Naive thymus-derived CD4-positive, alpha-beta T cell (primary cell): ENCODE measurements around the gene LBR. TPM values are rescaled to one million over a fixed set of nuclear protein-coding genes. Genes with fewer than 3 reads are reported as not detected.

ENCODE experiments used
- ATAC-seq: fragments of 150-1000 bp; cut with Tn5 transposase; 2 replicates; pipeline ENCODE4 v1.10.0; 2021; ENCODE audit warnings: mild to moderate bottlenecking, moderate library complexity
- CTCF ChIA-PET: fragments of 350-600 bp; sonication (Branson Sonifier 250); formaldehyde crosslinking; loops from one replicate; lab custom pipeline; 2021; ENCODE audit warnings: antibody characterized with exemption; lab: Charles Lee
- POLR2A ChIA-PET: fragments of 350-600 bp; sonication (Branson Sonifier 250); formaldehyde crosslinking; loops from one replicate; lab custom pipeline; 2021; ENCODE audit warnings: antibody characterized with exemption, inconsistent platforms; lab: Charles Lee
- DNase-seq, 9 donors: peaks; one replicate each; pipeline versions ENCODE4 v3.0.0 to v3.0.0-alpha.2; 2020 to 2022; ENCODE audit warnings: mixed read lengths in 1 of 9
- H3K27ac ChIP-seq: one replicate; pipeline ENCODE4 v1.7.0; 2013; ENCODE audit warnings: mild to moderate bottlenecking, low read depth, low read length, moderate library complexity
- H3K27me3 ChIP-seq, 2 donors: one replicate each; pipeline ENCODE4 v1.7.0; 2013; ENCODE audit warnings: low read length in 2 of 2, mild to moderate bottlenecking in 2 of 2, moderate library complexity in 2 of 2; ENCODE audit not compliant: control insufficient read depth in 2 of 2, insufficient read depth in 2 of 2
- H3K36me3 ChIP-seq, 3 experiments: 1 replicate in 2 of 3; 2 replicates in 1 of 3; pipeline ENCODE4 v1.7.0; 2013; ENCODE audit warnings: low read length in 3 of 3, mild to moderate bottlenecking in 3 of 3, moderate library complexity in 1 of 3; ENCODE audit not compliant: insufficient read depth in 3 of 3, control insufficient read depth in 2 of 3
- H3K4me1 ChIP-seq, 2 donors: one replicate each; pipeline ENCODE4 v1.7.0; 2013; ENCODE audit warnings: low read length in 2 of 2, mild to moderate bottlenecking in 2 of 2, moderate library complexity in 1 of 2; ENCODE audit not compliant: control insufficient read depth in 2 of 2, insufficient read depth in 2 of 2
- H3K4me3 ChIP-seq: 2 replicates; pipeline ENCODE4 v1.7.0; 2013; ENCODE audit warnings: mild to moderate bottlenecking, low read length
- H3K9me3 ChIP-seq, 3 experiments: 1 replicate in 2 of 3; 2 replicates in 1 of 3; pipeline ENCODE4 v1.7.0; 2013; ENCODE audit warnings: low read length in 3 of 3; ENCODE audit not compliant: control insufficient read depth in 2 of 3
- H3K27ac Mint-ChIP-seq, 9 donors: one replicate each; pipeline ENCODE4 v1.8.0; 2020 to 2022; ENCODE audit warnings: mixed read lengths in 9 of 9, mild to moderate bottlenecking in 8 of 9, moderate library complexity in 5 of 9, inconsistent platforms in 2 of 9
- H3K27me3 Mint-ChIP-seq, 5 donors: one replicate each; pipeline ENCODE4 v1.8.0; 2021 to 2022; ENCODE audit warnings: mixed read lengths in 5 of 5, mild to moderate bottlenecking in 1 of 5
- H3K36me3 Mint-ChIP-seq, 5 donors: one replicate each; pipeline ENCODE4 v1.8.0; 2020 to 2022; ENCODE audit warnings: mixed read lengths in 5 of 5, mild to moderate bottlenecking in 3 of 5, inconsistent platforms in 1 of 5
- H3K4me1 Mint-ChIP-seq, 7 donors: one replicate each; pipeline ENCODE4 v1.8.0; 2020 to 2022; ENCODE audit warnings: mixed read lengths in 7 of 7, mild to moderate bottlenecking in 3 of 7, inconsistent platforms in 1 of 7
- H3K4me3 Mint-ChIP-seq, 10 donors: one replicate each; pipeline ENCODE4 v1.8.0; 2020 to 2022; ENCODE audit warnings: mild to moderate bottlenecking in 10 of 10, mixed read lengths in 10 of 10, moderate library complexity in 6 of 10, inconsistent platforms in 2 of 10
- H3K9me3 Mint-ChIP-seq, 11 donors: one replicate each; pipeline ENCODE4 v1.8.0; 2020 to 2022; ENCODE audit warnings: mixed read lengths in 11 of 11, mild to moderate bottlenecking in 4 of 11, inconsistent platforms in 1 of 11, moderate library complexity in 1 of 11
- intact Hi-C, 2 donors: fragments of 100-400 bp; cut with micrococcal nuclease; formaldehyde crosslinking; loops; one replicate each; pipeline ENCODE4 v1.15.1; 2023
- polyA plus RNA-seq, 2 donors: library from polyadenylated mRNA; unstranded; fragments of 300-500 nt; fragmentation: Illumina TruSeq; gene quantifications; one replicate each; pipeline ENCODE4 v1.2.3, GENCODE V29; 2021
- total RNA-seq, 6 experiments: library from RNA in 5 of 6; stranded (reverse) in 5 of 6; gene quantifications; 1 replicate in 5 of 6; 2 replicates in 1 of 6; pipeline ENCODE4 v1.2.3 and lab custom pipeline; 2021 to 2026

Gene LBR
- total and polyA plus RNA-seq, 7 experiments from 2014 or later: 104 to 220 (median 128) TPM

- intact Hi-C loops: loop anchor here in 1 of 2 donors (10.0 kb wide), 1 partner anchor 184 kb away; the partner anchor contains the start of gene ENAH
- CTCF ChIA-PET: interaction anchor here (0.6 to 1.7 kb wide), 2 partner anchors 32 to 500 kb away, joined by 4 to 5 read pairs; no protein-coding TSS in a partner anchor
- Mint-ChIP-seq H3K27me3 (no peaks in the 10 kb centered on the region), H3K27ac (peak overlapping the region in 6 of 9 donors; percentile 4 to 76 (median 16)), H3K4me3 (peak overlapping the region in 2 of 10 donors; percentile 57 to 59), H3K36me3 (peaks cover 0 to 3% (median 0%) of the 10 kb centered on the region in 5 donors), H3K4me1 (peaks cover 33 to 67% (median 53%) of the 10 kb centered on the region in 7 donors), H3K9me3 (peaks cover 0 to 2% (median 0%) of the 10 kb centered on the region in 11 donors)
- Histone ChIP-seq H3K27ac (no peak overlapping the region), H3K27me3 (no peaks in the 10 kb centered on the region), H3K9me3 (no peaks in the 10 kb centered on the region), H3K36me3 (no peaks in the 10 kb centered on the region), H3K4me3 (no peak overlapping the region), H3K4me1 (peaks cover 34 to 41% of the 10 kb centered on the region in 2 donors)
- ATAC-seq (no peak), DNase-seq (peak in 1 of 9 donors; percentile 17)
- POLR2A ChIA-PET: interaction anchor here (0.5 to 4.2 kb wide), 6 partner anchors 25 to 650 kb away, joined by 3 to 131 read pairs (median 4); partner anchors contain the start of gene SRP9
Observed at GRCh38 chr1:225470211-225471108, 42.6 kb upstream of the LBR start.

- ChIA-PET POLR2A (interaction anchor here (1.0 to 4.2 kb wide), 10 partner anchors 8 to 594 kb away, joined by 4 to 131 read pairs (median 22); partner anchors contain the start of genes H3-3A, LBR, PYCR2 and SDE2), CTCF (interaction anchor here (0.6 to 2.9 kb wide), 6 partner anchors 9 to 404 kb away, joined by 3 to 14 read pairs (median 6); no protein-coding TSS in a partner anchor)
- no peaks in the 10 kb centered on the region for H3K36me3 ChIP-seq
- Mint-ChIP-seq H3K27ac (peak overlapping the region; percentile 89 to 98 (median 98)), H3K4me3 (peak overlapping the region; percentile 81 to 94 (median 92)), H3K27me3 (no peaks in the 10 kb centered on the region), H3K4me1 (peaks cover 34 to 61% (median 45%) of the 10 kb centered on the region in 7 donors), H3K36me3 (peaks cover 0 to under 1% (median 0%) of the 10 kb centered on the region in 5 donors), H3K9me3 (peaks cover 0 to 1% (median 0%) of the 10 kb centered on the region in 11 donors)
- H3K4me3 ChIP-seq: no peak overlapping the region
- H3K27me3 ChIP-seq: no peaks in the 10 kb centered on the region
- H3K27ac ChIP-seq: peak overlapping the region; percentile 85
- ATAC-seq (no peak), DNase-seq (no peak)
- intact Hi-C loops: loop anchor here in 1 of 2 donors (5.0 kb wide), 1 partner anchor 653 kb away; no protein-coding TSS in a partner anchor
- H3K9me3 ChIP-seq: no peaks in the 10 kb centered on the region
- H3K4me1 ChIP-seq: peaks cover 29 to 31% of the 10 kb centered on the region in 2 donors
Observed at GRCh38 chr1:225469051-225469450, 41.2 kb upstream of the LBR start.

- Mint-ChIP-seq H3K9me3 (peaks cover 0 to 1% (median 0%) of the 10 kb centered on the region in 11 donors), H3K27me3 (no peaks in the 10 kb centered on the region), H3K27ac (peak overlapping the region; percentile 89 to 98 (median 98)), H3K4me3 (peak overlapping the region; percentile 81 to 94 (median 92)), H3K36me3 (no peaks in the 10 kb centered on the region), H3K4me1 (peaks cover 33 to 62% (median 46%) of the 10 kb centered on the region in 7 donors)
- CTCF ChIA-PET: interaction anchor here (0.6 to 2.9 kb wide), 10 partner anchors 10 to 507 kb away, joined by 3 to 14 read pairs (median 4); partner anchors contain the start of gene SRP9
- peak overlapping the region; percentile 94 for H3K4me3 ChIP-seq
- H3K4me1 ChIP-seq: peaks cover 24 to 37% of the 10 kb centered on the region in 2 donors
- H3K9me3 ChIP-seq: no peaks in the 10 kb centered on the region
- no peaks in the 10 kb centered on the region for H3K36me3 ChIP-seq
- ATAC-seq (no peak), DNase-seq (peak in 3 of 9 donors; percentile 12 to 70 (median 18))
- POLR2A ChIA-PET: interaction anchor here (0.9 to 4.2 kb wide), 27 partner anchors 9 to 597 kb away, joined by 3 to 131 read pairs (median 5); partner anchors contain the start of genes H3-3A, LBR, PYCR2 and SDE2
- H3K27ac ChIP-seq: peak overlapping the region; percentile 85
- no peaks in the 10 kb centered on the region for H3K27me3 ChIP-seq
- intact Hi-C loops: loop anchor here in 1 of 2 donors (5.0 kb wide), 1 partner anchor 654 kb away; no protein-coding TSS in a partner anchor
Observed at GRCh38 chr1:225468270-225469020, 40.6 kb upstream of the LBR start.

- Mint-ChIP-seq H3K27me3 (no peaks in the 10 kb centered on the region), H3K9me3 (peaks cover 0 to 1% (median 0%) of the 10 kb centered on the region in 11 donors), H3K4me1 (peaks cover 33 to 65% (median 48%) of the 10 kb centered on the region in 7 donors), H3K36me3 (no peaks in the 10 kb centered on the region), H3K27ac (peak overlapping the region; percentile 89 to 98 (median 98)), H3K4me3 (peak overlapping the region; percentile 81 to 94 (median 92))
- CTCF ChIA-PET: interaction anchor here (0.7 to 2.9 kb wide), 12 partner anchors 11 to 958 kb away, joined by 3 to 14 read pairs (median 4); no protein-coding TSS in a partner anchor
- POLR2A ChIA-PET: interaction anchor here (0.6 to 4.2 kb wide), 31 partner anchors 10 to 977 kb away, joined by 3 to 131 read pairs (median 4); partner anchors contain the start of genes H3-3A, LBR, PYCR2 and SDE2
- H3K4me1 ChIP-seq: peaks cover 22 to 40% of the 10 kb centered on the region in 2 donors
- intact Hi-C loops: loop anchor here (1.0 to 5.0 kb wide), 12 partner anchors 8 to 719 kb away; partner anchors contain the start of genes LBR (in 2 of the 2), PYCR2 (in 2 of the 2), SDE2 (in 2 of the 2) and ACBD3 (in 1 of the 2)
- ATAC-seq: peak; percentile 91
- no peaks in the 10 kb centered on the region for H3K27me3 ChIP-seq
- H3K36me3 ChIP-seq: no peaks in the 10 kb centered on the region
- no peaks in the 10 kb centered on the region for H3K9me3 ChIP-seq
- H3K27ac ChIP-seq: peak overlapping the region; percentile 85
- H3K4me3 ChIP-seq: peak overlapping the region; percentile 94
- peak; percentile 57 to 85 (median 81) for DNase-seq
Observed at GRCh38 chr1:225467193-225468020, 39.6 kb upstream of the LBR start.

- Histone ChIP-seq H3K36me3 (no peaks in the 10 kb centered on the region), H3K4me3 (peak overlapping the region; percentile 94), H3K4me1 (peaks cover 22 to 46% of the 10 kb centered on the region in 2 donors), H3K9me3 (no peaks in the 10 kb centered on the region), H3K27me3 (no peaks in the 10 kb centered on the region), H3K27ac (peak overlapping the region; percentile 85)
- no peak for DNase-seq
- peaks cover 35 to 67% (median 48%) of the 10 kb centered on the region in 7 donors for H3K4me1 Mint-ChIP-seq
- H3K27ac Mint-ChIP-seq: peak overlapping the region; percentile 89 to 98 (median 98)
- no peak for ATAC-seq
- H3K4me3 Mint-ChIP-seq: peak overlapping the region; percentile 81 to 94 (median 92)
- ChIA-PET POLR2A (interaction anchor here (0.6 to 4.2 kb wide), 16 partner anchors 9 to 978 kb away, joined by 3 to 131 read pairs (median 10); partner anchors contain the start of genes H3-3A, LBR, PYCR2 and SDE2), CTCF (interaction anchor here (1.1 to 2.6 kb wide), 4 partner anchors 22 to 959 kb away, joined by 3 to 14 read pairs (median 6); no protein-coding TSS in a partner anchor)
- H3K36me3 Mint-ChIP-seq: no peaks in the 10 kb centered on the region
- H3K27me3 Mint-ChIP-seq: no peaks in the 10 kb centered on the region
- peaks cover 0 to 1% (median 0%) of the 10 kb centered on the region in 11 donors for H3K9me3 Mint-ChIP-seq
- intact Hi-C loops: loop anchor here (1.0 to 5.0 kb wide), 12 partner anchors 8 to 720 kb away; partner anchors contain the start of genes LBR (in 2 of the 2), PYCR2 (in 2 of the 2), SDE2 (in 2 of the 2) and ACBD3 (in 1 of the 2)
Observed at GRCh38 chr1:225466848-225467192, 39.0 kb upstream of the LBR start.
